DOHH2 (cell line): Measurements from ENCODE around the gene ADAP2.

Source experiments
- CTCF ChIP-seq: fragments of 200-600 bp; sonication (generic); IDR thresholded peaks from one replicate; pipeline ENCODE4 v1.5.1; 2014; ENCODE audit warnings: antibody characterized with exemption, mild to moderate bottlenecking, low read depth, low read length; ENCODE audit not compliant: poor library complexity, severe bottlenecking
- EZH2phosphoT487 ChIP-seq: fragments of 200-600 bp; sonication (generic); IDR thresholded peaks from 2 replicates; pipeline ENCODE4 v1.6.1; 2017; ENCODE audit warnings: borderline replicate concordance, mild to moderate bottlenecking, antibody characterized with exemption, low read length, moderate library complexity, mixed read lengths

- TF ChIP-seq CTCF (no peak), EZH2phosphoT487 (no peak; the same call in 1 of the 2 replicates)
These were observed 688 bp downstream of the ADAP2 start for GRCh38 chr17:30922235-30923030.
